GM18951 (cell line): ENCODE results near the gene STUB1.

Experiments
- POLR2A ChIP-seq: IDR thresholded peaks from 4 replicates; pipeline ENCODE4 v1.6.1; 2011; ENCODE audit warnings: mild to moderate bottlenecking; ENCODE audit not compliant: insufficient read length, insufficient read depth; ENCODE audit errors: extremely low read depth
- in situ Hi-C: fragments of 300-500 bp; cut with MboI; formaldehyde crosslinking; loops from one replicate; pipeline ENCODE4 v1.12.0; 2022; ENCODE audit warnings: low sequenced_read_pairs, mixed read lengths, inconsistent platforms; ENCODE audit not compliant: unreplicated experiment

The STUB1 gene

DNA sequence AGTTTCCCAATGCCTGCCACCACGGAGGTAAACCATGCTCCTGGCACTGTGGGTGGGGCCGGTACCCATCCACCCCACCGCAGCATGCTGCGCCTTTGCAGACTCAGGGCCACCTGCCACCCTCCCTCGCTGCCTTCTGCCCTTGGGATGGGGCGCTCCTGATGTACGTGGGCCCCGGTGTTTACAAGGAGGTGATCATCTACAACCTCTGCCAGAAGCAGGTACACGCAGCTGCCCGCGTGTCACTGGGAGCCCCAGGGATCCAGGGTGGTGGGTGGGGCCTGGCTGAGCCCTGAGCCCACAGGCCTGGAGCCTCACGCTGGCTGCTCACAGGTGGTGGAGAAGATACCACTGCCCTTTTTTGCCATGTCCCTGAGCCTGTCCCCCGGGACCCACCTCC lies 13.6 kb upstream of the STUB1 start:
- no peak for TF ChIP-seq POLR2A

GRCh38 chr16:667113-667779 lies 13.0 kb upstream of the STUB1 start:
- no peak for TF ChIP-seq POLR2A
- in situ Hi-C loops = no loop called here

More for the DNA sequence above, 13.6 kb upstream of the STUB1 start:
- in situ Hi-C loops = no loop called here

DNA sequence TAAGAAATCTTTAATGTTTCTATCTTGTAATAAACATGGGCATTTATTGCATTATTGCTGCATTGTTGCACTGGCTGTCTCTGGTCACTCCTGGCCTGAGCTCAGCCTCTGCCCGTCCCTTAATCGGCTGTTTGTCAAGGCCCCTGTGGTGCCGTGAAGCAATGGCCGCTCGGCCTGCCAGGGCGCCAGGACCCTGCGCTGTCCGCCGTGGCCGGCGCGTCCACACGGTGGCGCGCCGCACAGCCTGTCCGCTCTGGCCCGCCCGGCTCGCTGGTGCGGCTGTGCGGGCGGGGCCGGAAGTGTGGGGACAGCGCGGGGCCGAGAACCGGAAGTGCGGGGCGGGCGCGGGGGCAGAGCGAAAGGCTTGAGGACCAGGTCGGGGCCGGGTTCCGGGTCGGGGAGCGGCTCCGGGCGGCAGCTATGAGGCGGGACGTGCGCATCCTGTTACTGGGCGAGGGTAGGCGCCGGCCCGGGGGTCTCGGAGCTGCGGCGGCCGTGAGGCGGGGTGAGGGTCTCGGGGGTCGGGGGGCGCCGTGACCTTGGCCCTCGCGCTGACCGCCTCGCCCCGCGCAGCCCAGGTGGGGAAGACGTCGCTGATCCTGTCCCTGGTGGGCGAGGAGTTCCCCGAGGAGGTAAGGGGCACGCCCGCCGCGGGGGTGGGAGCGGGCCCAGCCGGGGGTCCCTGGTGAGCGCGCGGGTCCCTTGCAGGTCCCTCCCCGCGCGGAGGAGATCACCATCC lies 12.3 kb upstream of the STUB1 start, which contains the start of gene RHOT2:
Gene RHOT2, plus strand, starts transcription at position 353 of the 739 bp plus-strand sequence. Its CDS starts 68 bp downstream, at position 421.
- TF ChIP-seq POLR2A = peak; percentile 93
- in situ Hi-C loops = no loop called here

DNA sequence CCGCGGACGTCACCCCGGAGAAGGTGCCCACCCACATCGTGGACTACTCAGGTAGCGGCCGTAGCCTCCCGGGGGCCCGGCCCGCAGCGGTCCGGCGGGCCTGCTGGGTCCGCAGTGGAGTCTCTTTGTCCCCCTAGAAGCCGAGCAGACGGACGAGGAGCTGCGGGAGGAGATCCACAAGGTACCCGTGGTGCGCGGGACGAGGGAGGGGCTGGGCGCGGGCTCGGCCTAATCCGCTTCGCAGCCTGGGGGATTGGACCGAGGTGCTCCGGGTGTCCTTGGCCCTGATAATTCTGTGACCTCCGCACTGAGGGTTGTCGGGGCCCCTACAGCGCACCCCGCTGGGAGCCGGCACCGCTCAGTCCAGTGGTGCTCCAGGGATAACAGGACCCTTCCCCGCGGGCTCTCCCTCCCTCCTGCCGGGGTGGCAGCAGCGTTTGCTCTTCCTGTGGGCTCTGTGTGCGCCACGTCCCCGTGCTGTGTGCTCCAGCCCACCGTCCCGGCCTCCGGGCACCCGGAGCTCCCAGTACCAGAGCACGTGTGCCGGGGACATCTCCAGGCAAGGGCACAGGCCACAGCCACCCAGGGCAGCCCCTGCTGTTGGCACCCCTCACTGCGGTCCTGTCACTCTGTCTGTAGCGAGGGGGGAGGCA lies 11.6 kb upstream of the STUB1 start:
- no peak for TF ChIP-seq POLR2A
- in situ Hi-C loops = no loop called here

GRCh38 chr16:669666-670065 lies 10.5 kb upstream of the STUB1 start:
- no peak for TF ChIP-seq POLR2A
- in situ Hi-C loops = no loop called here

- TF ChIP-seq POLR2A = no peak
- in situ Hi-C loops = no loop called here
These were observed 9.5 kb upstream of the STUB1 start for GRCh38 chr16:670485-671352.

DNA sequence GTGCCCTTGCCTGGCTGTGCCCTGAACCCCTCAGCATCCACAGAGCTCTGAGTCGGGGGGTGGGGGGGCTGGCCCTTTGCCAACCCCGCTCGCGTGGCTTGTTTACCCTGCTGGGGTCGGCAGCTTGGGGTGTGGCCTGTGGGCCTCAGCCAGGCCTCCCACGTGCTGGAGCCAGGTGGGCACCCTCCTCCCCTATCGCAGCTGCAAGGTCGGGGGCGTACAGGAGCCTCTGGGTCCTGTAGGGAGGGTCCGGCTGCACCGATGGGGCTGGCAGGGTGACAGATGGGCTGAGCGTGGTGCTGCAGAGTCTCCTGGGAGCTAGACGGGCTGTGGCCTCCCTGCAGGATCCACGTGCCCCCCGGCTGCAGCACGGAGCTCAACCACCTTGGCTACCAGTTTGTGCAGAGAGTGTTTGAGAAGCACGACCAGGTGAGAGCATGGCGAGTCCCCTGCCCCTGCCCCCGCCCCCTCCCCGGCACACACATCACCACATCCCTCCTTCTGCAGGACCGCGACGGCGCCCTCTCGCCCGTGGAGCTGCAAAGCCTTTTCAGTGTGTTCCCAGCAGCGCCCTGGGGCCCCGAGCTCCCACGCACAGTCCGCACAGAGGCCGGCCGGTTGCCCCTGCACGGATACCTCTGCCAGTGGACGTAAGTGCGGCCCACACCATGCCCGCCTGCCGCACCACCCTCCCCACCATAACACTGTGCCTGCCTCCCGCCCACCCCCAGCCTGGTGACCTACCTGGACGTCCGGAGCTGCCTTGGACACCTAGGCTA lies 8.7 kb upstream of the STUB1 start:
- TF ChIP-seq POLR2A = no peak
- in situ Hi-C loops = no loop called here

DNA sequence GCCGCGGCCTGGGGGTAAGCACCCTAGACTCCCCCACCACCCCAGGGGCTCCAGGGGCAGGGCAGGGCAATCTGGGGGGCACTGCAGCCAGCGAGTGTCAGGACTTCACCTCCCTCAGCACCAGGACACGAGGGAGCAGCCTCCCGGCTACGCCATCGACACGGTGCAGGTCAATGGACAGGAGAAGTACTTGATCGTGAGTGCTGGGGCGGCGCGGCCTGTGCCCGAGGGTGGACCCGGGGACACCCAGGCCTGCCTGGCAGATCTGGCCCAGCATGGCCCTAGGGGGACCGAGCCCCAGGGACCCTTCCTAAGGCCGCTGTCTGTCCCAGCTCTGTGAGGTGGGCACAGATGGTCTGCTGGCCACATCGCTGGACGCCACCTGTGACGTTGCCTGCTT lies 7.8 kb upstream of the STUB1 start:
- in situ Hi-C loops = no loop called here
- no peak for TF ChIP-seq POLR2A

DNA sequence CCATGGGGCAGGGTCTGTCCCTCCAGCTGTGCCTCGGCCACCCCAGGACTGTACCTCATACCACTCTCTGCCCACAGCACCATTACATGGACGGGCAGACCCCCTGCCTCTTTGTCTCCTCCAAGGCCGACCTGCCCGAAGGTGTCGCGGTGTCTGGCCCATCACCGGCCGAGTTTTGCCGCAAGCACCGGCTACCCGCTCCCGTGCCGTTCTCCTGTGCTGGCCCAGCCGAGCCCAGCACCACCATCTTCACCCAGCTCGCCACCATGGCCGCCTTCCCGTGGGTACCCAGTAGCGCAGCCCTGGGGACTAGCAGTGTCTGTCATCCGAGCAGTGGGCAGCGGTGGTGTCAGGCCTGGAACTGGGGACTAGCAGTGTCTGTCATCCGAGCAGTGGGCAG lies 7.4 kb upstream of the STUB1 start:
- in situ Hi-C loops = no loop called here
- no peak for TF ChIP-seq POLR2A

GRCh38 chr16:673399-673991 lies 6.7 kb upstream of the STUB1 start:
- TF ChIP-seq POLR2A = no peak
- in situ Hi-C loops = no loop called here

GRCh38 chr16:674214-674881 lies 5.9 kb upstream of the STUB1 start:
- in situ Hi-C loops = no loop called here
- TF ChIP-seq POLR2A = no peak

GRCh38 chr16:674968-675883 lies 5.0 kb upstream of the STUB1 start, which contains the start of gene RHBDL1:
RHBDL1 (plus strand) TSS chr16:675671; CDS start chr16:675791, 120 bp downstream.
- TF ChIP-seq POLR2A = no peak
- in situ Hi-C loops = no loop called here
